ENCODE results near the gene NR2C2.

The NR2C2 gene

DNA sequence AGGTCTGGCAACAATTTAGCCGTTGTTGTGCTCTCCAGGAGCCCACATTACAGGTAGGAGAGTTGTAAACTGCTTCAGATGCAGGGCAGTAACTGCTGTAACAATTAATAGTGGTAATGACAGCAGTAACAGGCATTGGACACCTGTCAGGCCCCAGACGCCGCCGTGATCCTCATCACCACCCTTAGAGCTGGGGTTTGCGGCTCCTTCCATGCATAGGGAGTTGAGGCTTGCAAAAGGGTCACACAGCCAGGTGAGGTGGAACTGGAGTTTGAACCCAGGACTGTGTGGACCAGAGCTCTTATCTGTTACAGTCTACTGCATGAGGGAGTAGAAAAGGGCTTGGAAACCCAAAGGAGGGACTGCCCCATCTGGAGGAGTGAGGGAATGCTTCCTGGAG, 26.8 kb upstream of the NR2C2 start:
- DNase-seq: no peak
- Histone ChIP-seq H3K27ac (ENCODE audit: low read depth, low read length) (no peak overlapping the region), H3K14ac (ENCODE audit: low read length) (no peak overlapping the region), H2BK12ac (ENCODE audit: low read length) (no peak overlapping the region), H4K12ac (ENCODE audit: low read depth, low read length) (no peak overlapping the region), H3K36me3 (ENCODE audit: control insufficient read depth in 1 of 2, insufficient read depth in 2 of 2, low read length in 2 of 2) (peaks cover 0 to 11% of the 10 kb centered on the region in 2 experiments), H2BK120ac (ENCODE audit: insufficient read depth, low read length, poor library complexity) (no peak overlapping the region), H3K4me1 (ENCODE audit: control insufficient read depth in 1 of 2, insufficient read depth in 2 of 2, low read length in 2 of 2) (peaks cover 0 to 2% of the 10 kb centered on the region in 2 experiments), H3K4me3 (ENCODE audit: low read depth, low read length) (no peak overlapping the region), H3K9ac (ENCODE audit: low read length) (no peak overlapping the region), H3K23ac (ENCODE audit: low read length) (no peak overlapping the region), H2AK5ac (ENCODE audit: low read length) (no peak overlapping the region), H3K18ac (ENCODE audit: low read length) (no peak overlapping the region), H3K4ac (ENCODE audit: low read depth, low read length) (no peak overlapping the region), H2BK5ac (ENCODE audit: low read depth, low read length, poor library complexity) (no peak overlapping the region), H3K27me3 (ENCODE audit: insufficient read depth, low read length) (no peaks in the 10 kb centered on the region), H3K9me3 (ENCODE audit: insufficient read depth, low read depth, low read length) (no peaks in the 10 kb centered on the region), H4K91ac (ENCODE audit: low read depth, low read length) (no peak overlapping the region), H4K8ac (ENCODE audit: low read depth, low read length) (no peak overlapping the region), H3K79me2 (ENCODE audit: control insufficient read depth, insufficient read depth, low read length, poor library complexity) (no peaks in the 10 kb centered on the region), H3K4me2 (ENCODE audit: low read length) (no peak overlapping the region), H2AFZ (ENCODE audit: insufficient read depth, low read length, poor library complexity) (no peak overlapping the region), H3K79me1 (ENCODE audit: low read length) (no peaks in the 10 kb centered on the region)
- no CpG with 5 or more reads among the region's 5 CpGs for WGBS (ENCODE audit: extremely low coverage, insufficient coverage, insufficient read length)

DNA sequence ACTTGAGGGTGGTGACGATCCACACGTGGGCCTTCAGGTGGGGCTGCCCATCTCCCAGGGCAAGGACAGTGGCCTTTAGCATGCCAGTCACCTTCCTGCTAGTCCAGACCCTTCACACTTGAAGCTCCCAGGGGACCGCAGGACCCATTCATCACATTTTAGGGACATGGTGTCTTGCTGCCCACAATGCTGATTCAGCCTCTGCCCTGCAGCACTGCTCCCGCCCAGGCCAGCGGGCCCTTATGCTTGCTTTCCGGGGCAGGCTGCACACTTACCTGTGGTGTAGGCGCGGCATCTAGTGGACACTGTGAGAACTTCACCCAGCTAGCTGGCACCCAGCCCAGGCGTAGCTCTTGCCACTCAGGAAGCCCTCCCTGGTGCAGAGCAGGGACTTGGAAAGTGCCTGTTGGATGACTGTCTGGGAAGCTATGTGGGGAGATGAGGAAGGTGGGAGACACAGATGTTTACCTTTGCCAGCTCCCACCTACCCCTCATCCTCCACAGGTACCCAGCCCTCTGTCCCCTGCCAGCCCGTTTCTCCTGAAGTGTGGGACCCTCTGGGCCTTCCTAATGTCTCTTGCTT, 26.3 kb upstream of the NR2C2 start:
- H3K4me3 ChIP-seq (ENCODE audit: low read depth, low read length): no peak overlapping the region
- H3K23ac ChIP-seq (ENCODE audit: low read length): no peak overlapping the region
- no CpG with 5 or more reads among the region's 10 CpGs for WGBS (ENCODE audit: extremely low coverage, insufficient coverage, insufficient read length)
- H2AFZ ChIP-seq (ENCODE audit: insufficient read depth, low read length, poor library complexity): no peak overlapping the region
- H3K79me2 ChIP-seq (ENCODE audit: control insufficient read depth, insufficient read depth, low read length, poor library complexity): no peaks in the 10 kb centered on the region
- no peaks in the 10 kb centered on the region for H3K27me3 ChIP-seq (ENCODE audit: insufficient read depth, low read length)
- H3K4me1 ChIP-seq (ENCODE audit: control insufficient read depth in 1 of 2, insufficient read depth in 2 of 2, low read length in 2 of 2): peaks cover 3 to 4% of the 10 kb centered on the region in 2 experiments
- H2BK12ac ChIP-seq (ENCODE audit: low read length): no peak overlapping the region
- no peak overlapping the region for H2BK5ac ChIP-seq (ENCODE audit: low read depth, low read length, poor library complexity)
- no peak overlapping the region for H4K12ac ChIP-seq (ENCODE audit: low read depth, low read length)
- peaks cover 0 to 11% of the 10 kb centered on the region in 2 experiments for H3K36me3 ChIP-seq (ENCODE audit: control insufficient read depth in 1 of 2, insufficient read depth in 2 of 2, low read length in 2 of 2)
- no peak overlapping the region for H4K91ac ChIP-seq (ENCODE audit: low read depth, low read length)
- no peaks in the 10 kb centered on the region for H3K79me1 ChIP-seq (ENCODE audit: low read length)
- no peak overlapping the region for H2BK120ac ChIP-seq (ENCODE audit: insufficient read depth, low read length, poor library complexity)
- peak; percentile 77 to 92 for DNase-seq
- H3K14ac ChIP-seq (ENCODE audit: low read length): no peak overlapping the region
- no peak overlapping the region for H2AK5ac ChIP-seq (ENCODE audit: low read length)
- no peak overlapping the region for H3K18ac ChIP-seq (ENCODE audit: low read length)
- H3K9ac ChIP-seq (ENCODE audit: low read length): no peak overlapping the region
- no peaks in the 10 kb centered on the region for H3K9me3 ChIP-seq (ENCODE audit: insufficient read depth, low read depth, low read length)
- no peak overlapping the region for H3K4ac ChIP-seq (ENCODE audit: low read depth, low read length)
- H4K8ac ChIP-seq (ENCODE audit: low read depth, low read length): no peak overlapping the region
- H3K4me2 ChIP-seq (ENCODE audit: low read length): no peak overlapping the region
- H3K27ac ChIP-seq (ENCODE audit: low read depth, low read length): no peak overlapping the region

DNA sequence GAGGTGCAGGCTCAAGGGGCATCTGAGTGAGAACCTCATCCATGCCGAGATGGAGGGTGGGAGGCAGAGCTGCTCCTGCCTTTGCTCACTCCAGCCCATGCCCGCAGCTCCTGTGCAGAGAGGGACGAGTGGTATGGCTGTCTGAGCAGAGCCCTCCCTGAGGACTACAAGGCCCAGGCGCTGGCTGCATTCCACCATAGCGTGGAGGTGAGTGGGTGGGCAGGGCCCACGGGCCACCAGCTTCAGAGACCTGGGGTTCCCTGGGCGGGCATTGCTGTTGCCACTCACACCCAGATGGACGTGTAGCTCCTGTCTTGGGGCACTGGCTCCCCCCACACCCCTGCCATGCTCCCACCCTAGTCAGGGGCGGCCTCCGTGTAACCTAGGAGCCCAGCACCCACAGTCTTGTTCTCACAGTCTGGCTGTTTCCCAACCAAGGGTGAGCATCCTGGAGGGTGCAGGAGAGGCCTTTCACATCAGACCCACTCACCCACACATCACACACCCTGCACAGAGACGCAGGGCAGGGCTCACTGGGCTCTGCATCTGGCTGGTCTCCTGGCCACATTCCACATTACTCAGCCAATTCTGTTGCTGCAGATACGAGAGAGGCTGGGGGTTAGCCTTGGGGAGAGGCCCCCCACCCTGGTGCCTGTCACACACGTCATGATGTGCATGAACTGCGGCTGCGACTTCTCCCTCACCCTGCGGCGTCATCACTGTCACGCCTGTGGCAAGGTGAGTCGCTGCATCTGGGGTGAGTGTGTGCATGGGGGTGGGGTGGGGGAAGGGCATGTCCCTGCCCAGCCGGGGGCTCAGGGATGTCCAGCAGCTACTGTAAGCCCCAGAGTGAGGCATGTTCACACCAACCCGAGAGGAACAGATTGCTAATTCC, 25.3 kb upstream of the NR2C2 start:
- Histone ChIP-seq H3K27ac (ENCODE audit: low read depth, low read length) (no peak overlapping the region), H3K18ac (ENCODE audit: low read length) (no peak overlapping the region)
- no peak for DNase-seq

DNA sequence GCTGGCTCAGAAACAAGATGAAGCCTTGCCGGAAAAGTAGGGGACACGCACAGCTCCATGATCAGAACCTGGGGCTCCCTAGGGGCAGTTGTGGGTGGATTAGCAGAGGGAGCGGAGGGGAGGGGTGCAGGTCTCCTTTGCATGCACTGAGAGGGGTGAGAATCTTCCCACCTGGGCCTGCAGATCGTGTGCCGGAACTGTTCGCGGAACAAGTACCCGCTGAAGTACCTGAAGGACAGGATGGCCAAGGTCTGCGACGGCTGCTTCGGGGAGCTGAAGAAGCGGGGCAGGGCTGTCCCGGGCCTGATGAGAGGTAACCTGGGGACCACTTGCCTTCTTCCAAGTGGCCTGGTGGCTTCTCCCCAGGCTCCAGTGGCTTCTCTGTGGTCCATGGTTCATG, 24.5 kb upstream of the NR2C2 start:
- H3K27me3 ChIP-seq (ENCODE audit: insufficient read depth, low read length): no peaks in the 10 kb centered on the region

More for the DNA sequence above, 25.3 kb upstream of the NR2C2 start:
- WGBS (ENCODE audit: extremely low coverage, insufficient coverage, insufficient read length): no CpG with 5 or more reads among the region's 21 CpGs
- Histone ChIP-seq H3K23ac (ENCODE audit: low read length) (no peak overlapping the region), H4K91ac (ENCODE audit: low read depth, low read length) (no peak overlapping the region), H2AK5ac (ENCODE audit: low read length) (no peak overlapping the region), H2AFZ (ENCODE audit: insufficient read depth, low read length, poor library complexity) (no peak overlapping the region), H3K27me3 (ENCODE audit: insufficient read depth, low read length) (no peaks in the 10 kb centered on the region), H2BK120ac (ENCODE audit: insufficient read depth, low read length, poor library complexity) (no peak overlapping the region), H3K36me3 (ENCODE audit: control insufficient read depth in 1 of 2, insufficient read depth in 2 of 2, low read length in 2 of 2) (peaks cover 0 to 11% of the 10 kb centered on the region in 2 experiments), H3K14ac (ENCODE audit: low read length) (no peak overlapping the region), H3K4ac (ENCODE audit: low read depth, low read length) (no peak overlapping the region), H3K4me3 (ENCODE audit: low read depth, low read length) (no peak overlapping the region), H2BK5ac (ENCODE audit: low read depth, low read length, poor library complexity) (no peak overlapping the region), H2BK12ac (ENCODE audit: low read length) (no peak overlapping the region), H3K4me2 (ENCODE audit: low read length) (no peak overlapping the region), H3K79me2 (ENCODE audit: control insufficient read depth, insufficient read depth, low read length, poor library complexity) (no peaks in the 10 kb centered on the region), H3K4me1 (ENCODE audit: control insufficient read depth in 1 of 2, insufficient read depth in 2 of 2, low read length in 2 of 2) (peaks cover 3 to 6% of the 10 kb centered on the region in 2 experiments), H4K8ac (ENCODE audit: low read depth, low read length) (no peak overlapping the region), H3K79me1 (ENCODE audit: low read length) (no peaks in the 10 kb centered on the region), H3K9me3 (ENCODE audit: insufficient read depth, low read depth, low read length) (no peaks in the 10 kb centered on the region), H3K9ac (ENCODE audit: low read length) (no peak overlapping the region), H4K12ac (ENCODE audit: low read depth, low read length) (no peak overlapping the region)

More for the DNA sequence above, 24.5 kb upstream of the NR2C2 start:
- H3K23ac ChIP-seq (ENCODE audit: low read length): no peak overlapping the region
- H3K4me3 ChIP-seq (ENCODE audit: low read depth, low read length): no peak overlapping the region
- H3K79me1 ChIP-seq (ENCODE audit: low read length): no peaks in the 10 kb centered on the region
- H3K9me3 ChIP-seq (ENCODE audit: insufficient read depth, low read depth, low read length): no peaks in the 10 kb centered on the region
- WGBS (ENCODE audit: extremely low coverage, insufficient coverage, insufficient read length): no CpG with 5 or more reads among the region's 13 CpGs
- no peak overlapping the region for H2BK120ac ChIP-seq (ENCODE audit: insufficient read depth, low read length, poor library complexity)
- H3K4me1 ChIP-seq (ENCODE audit: control insufficient read depth in 1 of 2, insufficient read depth in 2 of 2, low read length in 2 of 2): peaks cover 3 to 6% of the 10 kb centered on the region in 2 experiments
- H2BK5ac ChIP-seq (ENCODE audit: low read depth, low read length, poor library complexity): no peak overlapping the region
- H3K14ac ChIP-seq (ENCODE audit: low read length): no peak overlapping the region
- H3K27ac ChIP-seq (ENCODE audit: low read depth, low read length): no peak overlapping the region
- H4K91ac ChIP-seq (ENCODE audit: low read depth, low read length): no peak overlapping the region
- H3K4me2 ChIP-seq (ENCODE audit: low read length): no peak overlapping the region
- no peak overlapping the region for H3K18ac ChIP-seq (ENCODE audit: low read length)
- no peak overlapping the region for H2BK12ac ChIP-seq (ENCODE audit: low read length)
- no peak for DNase-seq
- no peak overlapping the region for H4K8ac ChIP-seq (ENCODE audit: low read depth, low read length)
- H3K4ac ChIP-seq (ENCODE audit: low read depth, low read length): no peak overlapping the region
- H2AFZ ChIP-seq (ENCODE audit: insufficient read depth, low read length, poor library complexity): no peak overlapping the region
- no peak overlapping the region for H4K12ac ChIP-seq (ENCODE audit: low read depth, low read length)
- peaks cover 0 to 13% of the 10 kb centered on the region in 2 experiments for H3K36me3 ChIP-seq (ENCODE audit: control insufficient read depth in 1 of 2, insufficient read depth in 2 of 2, low read length in 2 of 2)
- no peak overlapping the region for H2AK5ac ChIP-seq (ENCODE audit: low read length)
- no peaks in the 10 kb centered on the region for H3K79me2 ChIP-seq (ENCODE audit: control insufficient read depth, insufficient read depth, low read length, poor library complexity)
- no peak overlapping the region for H3K9ac ChIP-seq (ENCODE audit: low read length)

Measured in trophoblast cell (in vitro differentiated cells and primary cell).